Motor neuron (in vitro differentiated cells): Measurements from ENCODE around the gene AJM1. TPM values are rescaled to one million over a fixed set of nuclear protein-coding genes. Genes with fewer than 3 reads are reported as not detected.
"Not testable (repeated sequence)": the region's sequence is repeated elsewhere in the genome, so short reads cannot be mapped to it uniquely, and the experiment has no call there.

Experiments used
- ATAC-seq, 8 experiments: fragments of 200-7000 bp; cut with Tn5 transposase; replicated peaks in 6 of 8; 2 replicates each; pipeline ENCODE4 v1.8.0; 2021; ENCODE audit warnings: mild to moderate bottlenecking in 8 of 8, moderate library complexity in 8 of 8
- H3K27ac ChIP-seq, 2 donors: fragments of 250-450 bp; sonication (Bioruptor Pico); 2 replicates each; pipeline ENCODE4 v1.9.0; 2021; ENCODE audit warnings: antibody characterized with exemption in 2 of 2, mild to moderate bottlenecking in 2 of 2, moderate library complexity in 1 of 2
- H3K4me1 ChIP-seq, 2 donors: fragments of 250-450 bp; sonication (Bioruptor Pico); replicated peaks in 1 of 2; 2 replicates each; pipeline ENCODE4 v1.6.1; 2021; ENCODE audit warnings: antibody characterized with exemption in 2 of 2, mild to moderate bottlenecking in 2 of 2, moderate library complexity in 1 of 2
- H3K4me3 ChIP-seq, 5 donors: fragments of 250-450 bp; sonication (Bioruptor Pico); 2 replicates each; pipeline ENCODE4 v1.9.0; 2021; ENCODE audit warnings: antibody characterized with exemption in 5 of 5, mild to moderate bottlenecking in 5 of 5, moderate library complexity in 4 of 5
- WGBS, 10 experiments: fragments of 450-650 bp; shearing (Covaris generic); methylation state at CpG; one replicate each; pipeline ENCODE4 v1.0.0; 2022; 5-methylcytosine and 5-hydroxymethylcytosine counted together
- in situ Hi-C, 9 experiments: fragments of 400-800 bp; cut with MboI; loops; one replicate each; pipeline ENCODE4 v1.15.0; 2021; ENCODE audit warnings: low sequenced_read_pairs in 9 of 9, low pct_unique_long_range_greater_than_20kb in 2 of 9; ENCODE audit not compliant: unreplicated experiment in 9 of 9
- total RNA-seq, 8 experiments: library from RNA; unstranded; fragments of 300-600 nt; gene quantifications; 2 replicates each; pipeline versions ENCODE4 v1.2.3 to v1.2.4, GENCODE V29; 2022

AJM1 gene
- total RNA-seq, 8 experiments from 2014 or later, result 1.2 to 5.5 (median 2.6) TPM

DNA sequence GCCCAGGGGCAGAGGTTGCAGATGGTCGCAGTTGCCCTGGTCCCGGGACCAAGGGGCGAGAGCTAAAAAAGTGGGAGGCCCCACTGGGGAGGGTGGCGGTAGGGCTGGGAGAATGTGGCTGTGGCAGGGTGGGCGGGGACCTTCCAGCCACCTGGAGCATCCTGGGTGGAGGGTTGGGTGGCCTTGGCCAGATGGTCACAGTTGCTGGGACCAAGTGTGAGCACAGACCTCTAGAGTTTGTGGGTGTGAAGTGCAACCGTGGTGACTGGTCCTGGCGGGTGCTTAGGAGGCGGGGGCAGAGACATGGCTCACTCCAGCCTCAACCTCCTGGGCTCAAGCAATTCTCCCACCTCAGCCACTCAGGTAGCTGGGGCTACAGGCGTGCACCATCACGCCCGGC, 38.4 kb downstream of the AJM1 start:
- H3K27ac ChIP-seq, result no peak overlapping the region
- 78 to 100% (median 83%) methylated on average over 1 to 3 of the region's 11 CpGs; no CpG with 5 or more reads in 6 of the 10 experiments for WGBS, 10 experiments
- H3K4me1 ChIP-seq, result peaks cover 7 to 14% of the 10 kb centered on the region in 2 donors
- in situ Hi-C loops, result no loop called here
- peak in 1 of 8 experiments; percentile 9 for ATAC-seq
- no peak overlapping the region for H3K4me3 ChIP-seq

DNA sequence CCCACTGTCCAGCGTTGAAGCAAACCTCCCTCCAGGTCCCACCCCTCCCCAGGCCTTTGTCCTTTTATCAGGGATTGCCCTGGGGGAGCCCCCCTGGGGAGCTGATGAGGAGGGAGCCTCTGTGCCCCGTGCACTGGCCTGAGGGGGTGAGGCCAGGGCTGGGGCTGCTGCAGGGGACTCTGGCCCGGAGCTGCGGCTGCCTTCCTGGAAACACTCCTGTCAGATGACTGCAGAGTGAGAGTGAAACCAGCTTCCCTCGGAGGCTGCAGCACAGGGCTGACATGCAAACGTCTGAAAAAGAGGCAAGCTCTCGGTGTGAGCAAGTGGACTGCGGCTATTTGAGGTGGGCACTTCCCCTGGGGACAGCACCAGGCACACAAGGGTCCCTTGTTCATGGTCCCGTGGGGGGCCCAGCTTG, 39.4 kb downstream of the AJM1 start:
- peak in 6 of 8 experiments; percentile 2 to 30 (median 6) for ATAC-seq
- peaks cover 7 to 14% of the 10 kb centered on the region in 2 donors for H3K4me1 ChIP-seq
- no CpG with 5 or more reads among the region's 9 CpGs for WGBS, 10 experiments
- peak overlapping the region in 1 of 2 donors; percentile 78 for H3K27ac ChIP-seq
- no peak overlapping the region for H3K4me3 ChIP-seq
- in situ Hi-C loops, result no loop called here

DNA sequence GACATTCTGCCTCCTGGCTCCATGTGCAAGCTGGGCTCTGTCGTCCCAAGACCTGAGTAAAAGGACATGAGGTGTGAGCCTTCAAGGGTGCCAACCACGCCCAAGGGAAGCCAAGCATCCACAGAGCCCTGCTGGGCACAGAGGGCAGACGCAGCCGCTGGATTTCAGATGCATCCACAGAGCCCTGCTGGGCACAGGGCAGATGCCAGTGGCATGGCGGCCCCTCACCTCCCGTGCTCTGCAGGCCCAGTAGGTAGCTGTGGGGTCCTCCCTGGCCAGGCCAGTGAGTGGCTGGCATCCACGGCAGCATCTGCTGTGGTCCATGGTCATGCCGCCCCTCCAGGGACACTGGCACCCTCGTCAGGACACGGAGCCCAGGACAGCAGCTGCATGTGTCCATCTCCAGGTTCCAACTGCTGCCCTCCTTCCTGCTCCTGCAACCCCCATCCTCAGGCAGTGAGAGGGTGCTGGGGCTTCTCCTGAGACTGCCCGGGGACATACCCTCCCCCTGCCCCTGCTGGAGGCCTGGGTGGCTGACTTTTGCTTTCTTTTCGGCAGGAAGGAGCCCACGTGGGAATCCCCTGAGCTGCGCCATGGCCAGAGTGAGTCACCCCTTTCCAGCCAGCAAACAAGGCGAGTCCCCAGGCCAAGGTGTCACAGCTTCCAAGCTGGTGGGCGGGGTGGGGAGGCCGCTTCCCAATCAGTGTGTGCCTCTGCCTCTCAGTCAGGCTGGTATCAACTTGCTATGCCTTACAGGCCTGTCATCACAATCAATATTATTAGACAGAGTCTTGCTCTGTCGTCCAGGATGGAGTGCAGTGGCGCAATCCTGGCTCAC, 40.0 kb downstream of the AJM1 start:
- H3K4me3 ChIP-seq, result peak overlapping the region in 1 of 5 donors; percentile 1
- in situ Hi-C loops, result no loop called here
- peak overlapping the region; percentile 19 to 78 for H3K27ac ChIP-seq
- H3K4me1 ChIP-seq, result peaks cover 9 to 15% of the 10 kb centered on the region in 2 donors
- ATAC-seq, result peak; percentile 0 to 65 (median 56)
- 7 to 73% (median 68%) methylated on average over 6 to 13 of the region's 19 CpGs; no CpG with 5 or more reads in 7 of the 10 experiments for whole genome bisulfite sequencing, 10 experiments

DNA sequence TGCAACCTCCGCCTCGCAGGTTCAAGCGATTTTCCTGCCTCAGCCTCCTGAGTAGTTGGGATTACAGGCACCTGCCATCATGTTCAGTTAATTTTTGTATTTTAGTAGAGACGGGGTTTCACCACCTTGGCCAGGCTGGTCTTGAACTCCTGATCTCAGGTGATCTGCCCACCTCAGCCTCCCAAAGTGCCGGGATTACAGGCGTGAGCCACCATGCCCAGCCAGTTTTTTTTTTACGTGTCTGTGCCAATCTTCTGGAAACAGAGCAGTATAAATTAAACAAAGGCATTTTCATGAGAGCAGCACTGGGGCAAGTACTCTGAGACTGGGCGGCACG, 40.6 kb downstream of the AJM1 start:
- ATAC-seq, in situ Hi-C loops: not testable (repeated sequence)
- WGBS, 10 experiments, result 60 to 100% (median 88%) methylated on average over 1 to 3 of the region's 9 CpGs; no CpG with 5 or more reads in 4 of the 10 experiments
- H3K27ac ChIP-seq, result peak overlapping the region in 1 of 2 donors; percentile 78
- H3K4me3 ChIP-seq, result peak overlapping the region in 1 of 5 donors; percentile 1
- H3K4me1 ChIP-seq, result peaks cover 12 to 21% of the 10 kb centered on the region in 2 donors

DNA sequence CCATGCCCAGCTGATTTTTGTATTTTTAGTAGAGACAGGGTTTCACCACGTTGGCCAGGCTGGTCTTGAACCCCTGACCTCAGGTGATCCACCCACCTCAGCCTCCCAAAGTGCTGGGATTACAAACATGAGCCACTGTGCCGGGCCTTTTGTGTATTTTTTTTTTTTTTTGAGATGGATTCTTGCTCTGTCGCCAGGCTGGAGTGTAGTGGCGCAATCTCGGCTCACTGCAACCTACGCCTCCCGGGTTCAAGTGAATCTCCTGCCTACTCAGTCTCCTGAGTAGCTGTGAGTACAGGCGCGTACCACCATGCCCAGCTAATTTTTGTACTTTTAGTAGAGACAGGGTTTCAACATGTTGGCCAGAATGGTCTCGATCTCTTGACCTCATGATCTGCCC, 41.4 kb downstream of the AJM1 start:
- ATAC-seq, H3K27ac ChIP-seq, in situ Hi-C loops, H3K4me3 ChIP-seq: not testable (repeated sequence)
- H3K4me1 ChIP-seq, result peaks cover 12 to 21% of the 10 kb centered on the region in 2 donors
- 86 to 100% (median 89%) methylated on average over 1 to 10 of the region's 10 CpGs; no CpG with 5 or more reads in 5 of the 10 experiments for WGBS, 10 experiments

DNA sequence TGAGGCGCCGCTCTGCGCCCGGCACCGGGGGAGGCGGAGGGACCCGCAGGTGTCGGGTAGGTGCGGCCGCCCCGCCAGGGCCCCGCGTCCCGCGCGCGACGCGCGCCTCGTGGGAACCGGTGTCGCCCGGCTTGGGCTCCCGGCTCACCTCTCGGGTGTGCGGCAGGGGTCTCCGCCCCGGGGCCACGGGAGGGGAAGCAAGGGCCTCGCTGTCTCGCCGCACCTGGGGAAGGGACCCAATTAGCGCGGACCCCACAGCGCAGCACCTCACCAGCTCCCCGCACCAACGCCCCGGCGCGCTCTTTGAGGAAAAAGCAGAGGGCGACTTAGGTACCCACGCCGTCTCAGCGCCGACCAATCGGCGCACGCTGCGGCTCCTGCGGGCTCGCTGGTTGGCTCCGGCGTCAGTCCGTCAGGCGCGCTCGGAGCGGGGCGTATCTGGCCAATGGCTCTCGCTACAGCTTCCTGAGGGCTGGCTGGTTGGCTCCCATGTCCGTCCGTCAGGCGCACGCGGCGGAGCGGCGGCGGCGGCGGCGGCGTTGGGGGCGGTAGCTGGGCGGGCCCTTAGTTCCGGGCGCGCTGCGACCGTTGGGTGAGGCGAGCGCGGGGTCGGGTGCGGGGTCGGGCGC, 43.8 kb downstream of the AJM1 start, which contains the start of gene TRAF2:
TSS of gene TRAF2 (plus strand) at position 567 of the 629 bp plus-strand sequence. CDS start 12,225 bp downstream, outside the sequence.
- Histone ChIP-seq H3K4me1 (peaks cover 12 to 21% of the 10 kb centered on the region in 2 donors), H3K4me3 (peak within 1 kb of the TSS; percentile 55 to 90 (median 73)), H3K27ac (peak within 1 kb of the TSS in 1 of 2 donors; percentile 67)
- 0% methylated on average over 1 to 4 of the region's 88 CpGs; no CpG with 5 or more reads in 8 of the 10 experiments for WGBS, 10 experiments
- in situ Hi-C loops, result no loop called here
- ATAC-seq, result peak; percentile 87 to 98 (median 91)

DNA sequence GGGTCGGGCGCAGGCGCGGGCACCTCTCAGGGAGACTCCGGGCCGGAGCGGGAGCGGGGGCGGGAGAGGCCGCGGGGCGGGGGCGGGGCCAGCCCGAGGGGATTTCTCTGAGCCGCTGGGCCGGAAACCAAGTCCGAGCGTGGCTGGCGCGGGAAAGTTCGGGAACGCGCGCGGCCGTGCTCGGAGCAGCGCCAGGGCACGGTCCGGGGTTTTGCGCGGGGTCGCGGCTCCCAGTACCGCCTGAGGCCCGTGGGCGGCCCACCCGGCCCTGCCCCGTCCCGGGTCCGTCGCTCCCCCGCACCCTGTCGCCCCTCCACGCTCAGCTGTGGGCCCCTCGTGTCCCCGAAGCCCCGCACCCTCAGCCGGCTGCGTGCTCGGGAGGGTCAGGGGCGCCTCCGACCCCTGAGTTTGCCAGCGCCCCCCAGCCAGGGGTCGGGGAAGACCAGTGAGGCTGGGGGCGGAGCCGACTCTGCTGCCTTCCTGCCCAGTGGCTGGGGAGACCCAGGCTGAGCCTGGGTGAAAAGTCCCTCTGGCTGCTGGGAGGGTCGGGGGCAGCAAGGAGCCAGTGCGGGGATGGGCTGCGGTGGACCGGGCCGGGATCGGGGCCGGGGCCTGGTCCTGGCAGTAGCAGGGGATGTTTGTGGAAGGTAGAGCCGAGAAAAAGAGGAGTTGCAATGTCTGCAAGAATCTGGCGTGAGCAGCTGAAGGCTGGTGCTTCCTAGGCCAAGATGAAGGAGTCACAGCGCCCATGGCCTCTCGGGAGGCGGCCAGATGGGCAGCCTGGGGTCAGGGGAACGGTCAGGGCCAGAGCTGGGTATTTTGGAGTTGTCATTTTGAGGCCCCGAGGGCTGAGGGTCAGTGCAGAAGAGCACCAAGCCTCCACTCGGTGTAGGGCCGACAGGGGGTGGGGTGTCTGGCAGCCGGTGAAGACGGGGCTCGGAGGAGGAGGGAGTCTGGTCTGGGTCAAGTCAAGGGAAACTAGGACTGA, 44.6 kb downstream of the AJM1 start:
- peak overlapping the region; percentile 55 to 90 (median 73) for H3K4me3 ChIP-seq
- peak overlapping the region in 1 of 2 donors; percentile 67 for H3K27ac ChIP-seq
- peak; percentile 1 to 33 (median 3) for ATAC-seq

DNA sequence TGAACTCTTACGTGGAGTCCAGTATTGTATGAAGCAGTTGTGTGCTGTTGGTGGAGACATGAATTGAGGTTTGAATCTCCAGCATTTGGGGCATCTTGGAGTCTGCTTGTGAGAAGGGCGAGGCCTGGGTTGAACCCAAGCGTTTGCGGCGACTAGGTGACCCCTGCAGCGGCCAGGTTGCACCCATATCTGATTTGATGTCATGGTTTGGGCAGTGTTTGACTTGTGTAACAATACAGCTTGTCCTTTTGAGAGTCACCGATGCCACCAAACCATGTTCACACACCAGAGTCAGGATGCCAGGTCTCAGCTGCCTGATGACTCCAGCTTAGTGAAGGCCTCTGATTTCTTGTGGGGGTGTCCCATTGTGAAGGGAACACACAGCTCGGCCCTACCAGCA, 46.2 kb downstream of the AJM1 start:
- Histone ChIP-seq H3K4me3 (no peak overlapping the region), H3K27ac (no peak overlapping the region), H3K4me1 (peaks cover 7 to 8% of the 10 kb centered on the region in 2 donors)
- in situ Hi-C loops, result no loop called here
- ATAC-seq, result no peak
- 83 to 86% (median 85%) methylated on average over 1 to 7 of the region's 8 CpGs; no CpG with 5 or more reads in 7 of the 10 experiments for WGBS, 10 experiments

More for the DNA sequence above, 44.6 kb downstream of the AJM1 start:
- H3K4me1 ChIP-seq, result peaks cover 8 to 14% of the 10 kb centered on the region in 2 donors
- 0% methylated on average over 1 to 3 of the region's 76 CpGs; no CpG with 5 or more reads in 8 of the 10 experiments for WGBS, 10 experiments
- in situ Hi-C loops, result no loop called here

DNA sequence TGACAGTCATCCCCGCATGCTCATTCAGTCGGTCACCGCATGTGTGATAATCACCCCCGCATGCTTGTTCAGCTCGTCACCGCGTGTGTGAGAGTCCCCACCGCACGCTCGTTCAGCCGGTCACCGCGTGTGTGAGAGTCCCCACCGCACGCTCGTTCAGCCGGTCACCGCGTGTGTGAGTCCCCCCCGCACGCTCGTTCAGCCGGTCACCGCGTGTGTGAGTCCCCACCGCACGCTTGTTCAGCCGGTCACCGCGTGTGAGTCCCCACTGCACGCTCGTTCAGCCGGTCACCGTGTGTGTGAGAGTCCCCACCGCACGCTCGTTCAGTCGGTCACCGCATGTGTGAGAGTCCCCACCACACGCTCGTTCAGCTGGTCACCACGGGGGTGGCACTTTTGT, 47.6 kb downstream of the AJM1 start:
- no peak overlapping the region for H3K27ac ChIP-seq
- ATAC-seq, result no peak
- WGBS, 10 experiments, result 72 to 97% (median 93%) methylated on average over 2 to 15 of the region's 42 CpGs; no CpG with 5 or more reads in 3 of the 10 experiments
- H3K4me3 ChIP-seq, result no peak overlapping the region
- peaks cover 7 to 8% of the 10 kb centered on the region in 2 donors for H3K4me1 ChIP-seq
- in situ Hi-C loops, result no loop called here

DNA sequence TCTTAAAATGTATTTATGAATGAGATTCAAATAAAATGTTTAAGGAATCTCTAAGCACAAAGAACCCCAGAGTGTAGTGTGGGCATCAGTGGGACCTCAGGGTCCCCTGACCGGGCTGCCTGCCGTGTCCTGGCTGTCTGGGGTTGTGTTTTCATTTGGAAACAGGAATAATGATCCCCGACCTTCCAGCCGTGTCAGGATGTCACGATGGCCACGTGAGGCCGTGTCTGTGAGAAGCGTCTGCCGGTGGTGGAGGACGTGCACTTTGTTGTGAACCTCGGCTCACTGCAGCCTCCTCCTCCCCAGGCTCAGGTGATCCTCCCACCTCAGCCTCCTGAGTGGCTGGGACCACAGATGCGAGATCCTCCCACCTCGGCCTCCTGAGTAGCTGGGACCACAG, 48.4 kb downstream of the AJM1 start:
- H3K27ac ChIP-seq, result no peak overlapping the region
- 50 to 100% (median 89%) methylated on average over 1 to 9 of the region's 13 CpGs; no CpG with 5 or more reads in 4 of the 10 experiments for WGBS, 10 experiments
- in situ Hi-C loops, result no loop called here
- ATAC-seq, result no peak
- H3K4me1 ChIP-seq, result peaks cover 5 to 7% of the 10 kb centered on the region in 2 donors
- H3K4me3 ChIP-seq, result no peak overlapping the region
